ENCODE measurements around the gene GLIS1.

- TF ChIP-seq FOXK2 (IDR thresholded peaks at IDR 0.05) (no peak), NFRKB (IDR thresholded peaks at IDR 0.05) (no peak), CTBP1 (IDR thresholded peaks at IDR 0.05; ENCODE audit: borderline replicate concordance) (no peak), ZNF384 (IDR thresholded peaks at IDR 0.05) (no peak), SUZ12 (IDR thresholded peaks at IDR 0.05) (no peak), FOXA1 (IDR thresholded peaks at IDR 0.05) (no peak), FOXM1 (IDR thresholded peaks at IDR 0.05; ENCODE audit: borderline replicate concordance) (no peak), TARDBP (IDR thresholded peaks at IDR 0.05) (no peak), BHLHE40 (IDR thresholded peaks at IDR 0.05; ENCODE audit: borderline replicate concordance) (no peak), ARNT (IDR thresholded peaks at IDR 0.05) (no peak), SP1 (IDR thresholded peaks at IDR 0.05) (no peak), ELF4 (IDR thresholded peaks at IDR 0.05) (no peak), HDGF (IDR thresholded peaks at IDR 0.05; ENCODE audit: borderline replicate concordance) (no peak)
These were observed 276.8 kb downstream of the GLIS1 start for GRCh38 chr1:53462193-53462592.
